GM13976 (cell line): Measurements from ENCODE around the gene RAD18.

Experiments used
- DNase-seq: peaks from one replicate; pipeline ENCODE4 v3.0.0; 2012; ENCODE audit warnings: low spot score
- in situ Hi-C: fragments of 300-500 bp; cut with MboI; formaldehyde crosslinking; loops from one replicate; pipeline ENCODE4 v1.12.0; 2022; ENCODE audit warnings: low sequenced_read_pairs, mixed read lengths, inconsistent platforms; ENCODE audit not compliant: unreplicated experiment
- TF ChIP-seq, protein P1 (sequence below): IDR thresholded peaks from 2 replicates; pipeline ENCODE4 v1.5.1; 2012; ENCODE audit warnings: borderline replicate concordance, mild to moderate bottlenecking; ENCODE audit not compliant: insufficient read depth; ENCODE audit errors: extremely low read depth, missing control alignments, control extremely low read depth

Gene RAD18

DNA sequence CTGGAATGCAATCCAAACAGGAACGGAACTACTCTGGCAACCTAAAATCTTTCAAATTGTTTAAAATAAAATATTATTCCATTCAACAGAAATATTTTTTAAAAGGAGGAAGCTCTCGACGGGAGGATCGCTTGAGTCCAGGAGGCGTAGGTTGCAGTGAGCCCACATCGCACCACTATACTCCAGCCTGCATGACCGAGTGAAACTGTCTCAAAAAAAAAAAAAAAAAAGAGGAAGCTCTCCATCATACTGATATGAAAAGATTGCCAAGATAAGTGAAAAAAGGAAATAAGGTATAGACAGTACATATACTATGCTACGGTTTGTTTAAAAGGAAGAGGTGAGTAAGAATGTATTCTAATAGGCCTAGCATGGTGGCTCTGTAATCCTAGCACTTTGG, 3.6 kb downstream of the RAD18 start:
- TF ChIP-seq, protein P1, sequence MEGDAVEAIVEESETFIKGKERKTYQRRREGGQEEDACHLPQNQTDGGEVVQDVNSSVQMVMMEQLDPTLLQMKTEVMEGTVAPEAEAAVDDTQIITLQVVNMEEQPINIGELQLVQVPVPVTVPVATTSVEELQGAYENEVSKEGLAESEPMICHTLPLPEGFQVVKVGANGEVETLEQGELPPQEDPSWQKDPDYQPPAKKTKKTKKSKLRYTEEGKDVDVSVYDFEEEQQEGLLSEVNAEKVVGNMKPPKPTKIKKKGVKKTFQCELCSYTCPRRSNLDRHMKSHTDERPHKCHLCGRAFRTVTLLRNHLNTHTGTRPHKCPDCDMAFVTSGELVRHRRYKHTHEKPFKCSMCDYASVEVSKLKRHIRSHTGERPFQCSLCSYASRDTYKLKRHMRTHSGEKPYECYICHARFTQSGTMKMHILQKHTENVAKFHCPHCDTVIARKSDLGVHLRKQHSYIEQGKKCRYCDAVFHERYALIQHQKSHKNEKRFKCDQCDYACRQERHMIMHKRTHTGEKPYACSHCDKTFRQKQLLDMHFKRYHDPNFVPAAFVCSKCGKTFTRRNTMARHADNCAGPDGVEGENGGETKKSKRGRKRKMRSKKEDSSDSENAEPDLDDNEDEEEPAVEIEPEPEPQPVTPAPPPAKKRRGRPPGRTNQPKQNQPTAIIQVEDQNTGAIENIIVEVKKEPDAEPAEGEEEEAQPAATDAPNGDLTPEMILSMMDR: no peak
- no peak for DNase-seq
- in situ Hi-C loops: no loop called here

DNA sequence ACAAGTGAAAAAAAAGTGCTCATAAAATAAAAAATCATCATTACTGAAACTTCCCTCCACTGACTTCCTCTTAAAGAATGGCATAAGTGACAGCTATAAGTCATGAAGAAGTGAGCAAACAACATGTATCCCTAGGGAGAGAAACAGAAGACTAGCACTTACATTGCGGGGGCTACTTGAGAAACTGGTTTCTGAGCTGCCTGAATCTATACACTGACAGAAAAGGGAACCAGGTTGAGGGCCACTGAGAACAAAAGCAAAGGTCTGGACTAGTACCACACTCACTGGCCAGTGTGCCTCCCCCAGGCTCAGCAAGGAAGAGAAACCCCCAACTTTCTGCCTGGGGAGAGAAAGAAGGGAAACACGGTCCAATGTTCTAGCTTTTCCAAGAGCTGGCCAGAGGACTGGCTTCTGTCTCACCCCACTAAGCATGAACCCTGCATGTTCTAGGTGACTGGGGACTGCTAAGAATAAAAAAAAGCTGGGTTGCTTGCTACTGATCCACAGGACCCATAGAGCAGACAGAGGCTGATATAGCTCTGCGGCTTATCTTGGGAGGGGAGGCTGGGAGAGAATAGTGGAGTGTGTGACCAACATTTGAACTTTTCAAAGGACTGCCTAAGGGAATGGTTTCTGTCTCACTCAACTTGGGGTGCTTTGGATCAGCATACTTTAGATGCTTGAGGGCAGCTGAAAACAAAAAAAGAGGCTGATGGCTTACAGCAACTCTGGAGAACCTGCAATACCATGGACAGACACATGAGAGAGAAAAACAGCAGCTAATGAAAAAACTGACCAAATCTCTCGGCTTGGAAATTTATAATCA, 8.1 kb downstream of the RAD18 start:
- TF ChIP-seq, protein P1: no peak

DNA sequence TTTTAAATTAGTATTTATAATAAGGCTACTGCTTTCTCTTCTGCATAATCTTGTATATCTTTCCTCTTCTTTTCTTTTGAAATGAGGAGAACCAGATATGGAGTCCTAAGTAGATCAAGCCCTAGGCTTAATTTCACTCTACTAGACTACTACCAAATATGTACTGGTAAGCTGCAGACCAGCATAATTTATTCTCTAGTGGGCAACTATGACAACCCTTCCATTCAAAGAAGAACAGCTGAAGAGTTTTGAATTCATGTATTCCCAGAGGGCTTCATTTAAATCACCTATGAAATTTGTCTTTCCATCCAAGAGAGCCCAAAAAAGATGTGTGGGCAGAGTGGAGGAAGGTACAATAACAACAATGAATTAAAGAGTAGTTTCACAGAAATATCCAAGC, 10.0 kb downstream of the RAD18 start:
- TF ChIP-seq, protein P1: no peak
- in situ Hi-C loops: no loop called here
- no peak for DNase-seq

More for the DNA sequence above, 8.1 kb downstream of the RAD18 start:
- in situ Hi-C loops: no loop called here
- peak; percentile 45 for DNase-seq

DNA sequence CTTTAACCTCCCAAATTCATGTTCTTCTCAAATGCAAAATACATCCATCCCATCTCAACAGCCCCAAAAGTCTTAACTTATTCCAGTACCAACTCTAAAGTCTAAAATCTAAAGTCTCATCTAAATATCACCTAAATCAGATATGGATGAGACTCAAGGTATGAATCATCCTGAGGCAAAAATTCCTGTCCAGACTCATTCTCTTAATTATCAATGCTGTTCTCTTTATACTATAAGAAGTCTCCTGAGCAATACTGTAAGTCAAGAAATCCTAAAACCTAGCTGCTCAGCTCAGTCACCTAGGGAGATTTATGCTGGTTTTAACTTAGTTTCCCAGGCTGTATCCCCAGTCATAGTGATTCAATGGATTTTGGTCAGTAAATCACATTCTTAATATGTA, 11.1 kb downstream of the RAD18 start:
- DNase-seq: no peak
- TF ChIP-seq, protein P1: no peak
- in situ Hi-C loops: no loop called here

DNA sequence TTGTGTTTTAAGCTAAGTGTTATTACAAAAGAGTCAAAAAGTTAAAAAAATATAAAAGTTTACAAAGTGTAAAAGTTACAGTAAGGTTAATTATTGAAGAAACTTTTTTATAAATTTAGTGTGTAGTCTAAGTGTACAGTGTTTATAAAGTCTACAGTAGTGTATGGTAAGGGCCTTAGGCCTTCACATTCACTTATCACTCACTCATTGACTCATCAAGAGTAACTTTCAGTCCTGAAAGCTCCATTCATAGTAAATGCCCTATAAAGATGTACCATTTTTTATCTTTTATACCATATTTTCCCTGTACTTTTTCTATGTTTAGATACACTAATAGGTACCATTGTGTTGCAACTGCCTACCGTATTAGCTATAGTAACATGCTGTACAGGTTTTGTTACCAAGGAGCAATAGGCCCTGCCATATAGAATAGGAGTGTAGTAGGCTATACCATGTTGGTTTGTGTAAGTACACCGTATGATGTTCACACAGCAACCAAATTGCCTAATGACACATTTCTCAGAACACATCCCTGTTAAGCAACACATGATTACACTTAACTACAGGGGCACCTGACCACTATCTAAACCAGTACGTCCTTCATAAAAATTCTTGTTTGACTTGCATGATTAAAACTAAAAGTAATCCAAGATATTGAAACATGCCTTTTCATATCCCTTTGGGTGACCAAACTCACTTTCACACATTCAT, 17.2 kb downstream of the RAD18 start:
- no peak for DNase-seq
- in situ Hi-C loops: no loop called here
- TF ChIP-seq, protein P1: no peak

DNA sequence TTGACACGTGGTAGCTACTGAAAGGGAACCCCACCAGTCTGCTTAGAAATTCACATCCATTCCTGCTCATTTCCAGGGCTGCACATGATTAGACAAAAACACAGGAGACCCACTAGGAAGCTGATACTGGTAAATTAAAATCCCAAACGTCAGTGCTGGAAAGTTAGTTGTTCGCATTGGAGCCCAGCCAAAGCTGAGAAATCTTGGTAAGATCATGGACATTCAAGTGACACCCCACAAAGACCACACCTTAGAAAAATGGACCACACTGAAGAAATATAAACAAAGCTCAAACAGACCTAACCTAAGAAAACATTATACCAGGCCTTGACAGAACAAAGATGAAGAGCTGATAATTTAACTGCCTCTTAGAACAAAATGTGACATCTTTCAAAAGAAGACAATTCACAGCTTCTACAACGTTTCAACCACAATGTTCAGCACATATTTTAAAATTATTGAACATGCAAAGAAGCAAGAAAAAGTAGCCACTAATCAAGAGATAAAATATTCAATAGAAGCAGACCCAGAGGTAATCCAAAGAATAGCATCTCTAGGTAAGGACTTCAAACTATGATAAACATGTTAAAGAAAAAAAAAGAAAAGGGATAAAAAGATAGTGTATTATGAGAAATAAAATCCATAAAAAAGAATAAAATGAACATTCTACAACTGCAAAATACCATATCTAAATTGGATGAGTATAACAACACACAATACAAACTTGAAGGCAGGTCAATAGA, 20.4 kb downstream of the RAD18 start:
- DNase-seq: no peak
- in situ Hi-C loops: no loop called here
- TF ChIP-seq, protein P1: no peak
